NCI-H2196 treated with DMSO at 0.1 percent for 48 hours (cell line): ENCODE measurements around the gene TIA1.
"Not testable (repeated sequence)": the region's sequence is repeated elsewhere in the genome, so short reads cannot be mapped to it uniquely, and the experiment has no call there.

Source experiments
- DNase-seq: peaks from one replicate; lab custom pipeline; 2025; ENCODE audit not compliant: unreplicated experiment; lab: John Stamatoyannopoulos, UW

The TIA1 gene

DNA sequence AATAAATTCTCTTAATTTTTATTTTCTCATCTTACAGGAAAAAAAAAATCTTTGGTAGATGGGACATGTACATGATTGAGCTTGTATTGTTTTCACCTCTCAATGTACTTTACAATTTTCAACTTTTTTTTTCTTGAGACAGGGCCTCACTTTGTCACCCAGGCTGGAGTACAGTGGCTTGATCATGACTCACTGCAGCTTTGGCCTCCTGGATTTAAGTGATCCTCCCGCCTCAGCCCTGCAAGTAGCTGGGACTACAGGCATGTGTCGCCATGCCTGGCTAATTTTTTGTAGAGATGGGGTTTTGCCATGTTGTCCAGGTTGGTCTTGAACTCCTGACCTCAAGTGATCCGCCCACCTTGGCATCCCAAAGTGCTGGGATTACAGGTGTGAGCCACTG lies 25.1 kb downstream of the TIA1 start:
- not testable (repeated sequence) for DNase-seq

DNA sequence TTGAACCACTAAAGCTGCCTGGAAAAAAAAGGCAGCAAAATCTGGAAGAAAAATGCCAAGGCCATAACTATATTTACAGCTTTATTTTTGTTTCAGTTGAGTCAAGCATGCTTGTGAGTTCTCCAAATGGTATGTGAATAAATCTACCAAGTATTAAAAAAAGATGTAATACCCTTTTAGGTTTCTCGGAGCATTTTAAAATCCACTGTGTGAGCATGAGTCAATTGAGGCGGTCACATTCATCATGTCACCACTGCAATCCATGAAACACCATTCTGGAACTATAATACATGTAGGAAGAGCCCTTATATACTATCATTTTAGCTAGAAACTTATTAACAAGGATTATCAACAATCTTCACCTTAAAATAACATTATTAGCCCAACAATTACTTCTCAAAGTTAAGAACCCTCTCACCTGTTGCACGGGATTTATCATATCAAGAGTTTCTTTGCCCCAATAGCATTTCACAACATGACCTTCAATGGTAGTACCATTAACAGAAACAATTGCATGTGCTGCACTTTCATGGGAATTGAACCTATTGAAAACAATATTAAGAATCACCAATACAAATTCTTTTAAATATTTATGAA lies 33.4 kb downstream of the TIA1 start:
- DNase-seq, result no peak

DNA sequence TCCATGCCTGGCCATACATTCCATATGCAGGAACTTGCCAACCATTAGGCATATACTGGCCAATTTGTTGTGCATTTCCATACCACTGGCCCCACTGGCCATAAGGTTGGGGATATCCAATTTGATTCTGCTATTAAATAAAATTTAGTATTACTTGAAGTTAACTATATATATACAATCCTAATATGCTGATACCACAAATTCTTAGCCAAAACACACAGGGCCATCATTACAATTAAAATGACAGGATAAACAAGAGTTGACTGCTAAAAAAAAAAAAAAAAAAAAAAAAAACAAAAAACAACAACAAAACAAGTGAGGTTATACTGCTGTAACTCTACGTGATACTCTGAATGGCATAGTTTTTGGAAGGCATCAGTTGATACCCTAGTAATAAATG lies 34.1 kb downstream of the TIA1 start:
- no peak for DNase-seq

DNA sequence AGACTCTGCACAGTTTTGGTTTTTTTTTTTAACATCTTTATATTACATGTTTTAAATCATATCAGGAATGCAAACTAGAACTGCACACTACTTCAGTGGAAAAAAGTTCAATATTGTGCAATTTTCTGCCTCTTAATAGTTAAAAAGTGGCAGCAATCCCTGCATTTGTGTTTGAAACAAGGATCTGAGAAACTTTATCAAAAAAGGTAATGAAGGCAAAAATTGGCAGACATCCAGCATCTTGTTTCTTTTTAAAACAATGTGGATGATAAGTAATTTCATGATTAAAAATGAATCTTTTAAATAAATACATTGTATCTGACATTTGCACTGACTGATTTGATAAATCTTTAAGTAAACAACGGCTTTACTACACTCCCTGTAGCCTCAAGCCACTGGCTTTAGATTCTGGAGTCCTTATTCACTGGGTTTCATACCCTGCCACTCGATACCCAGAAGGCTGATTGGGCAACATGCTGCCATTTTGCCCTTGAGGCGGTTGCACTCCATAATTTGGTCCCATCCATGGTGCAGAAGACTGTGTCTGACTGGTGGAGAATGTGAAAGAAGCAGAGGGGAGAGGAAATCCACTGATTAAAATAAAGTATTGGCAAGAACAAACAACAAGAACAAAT lies 36.0 kb downstream of the TIA1 start:
- DNase-seq, result no peak

DNA sequence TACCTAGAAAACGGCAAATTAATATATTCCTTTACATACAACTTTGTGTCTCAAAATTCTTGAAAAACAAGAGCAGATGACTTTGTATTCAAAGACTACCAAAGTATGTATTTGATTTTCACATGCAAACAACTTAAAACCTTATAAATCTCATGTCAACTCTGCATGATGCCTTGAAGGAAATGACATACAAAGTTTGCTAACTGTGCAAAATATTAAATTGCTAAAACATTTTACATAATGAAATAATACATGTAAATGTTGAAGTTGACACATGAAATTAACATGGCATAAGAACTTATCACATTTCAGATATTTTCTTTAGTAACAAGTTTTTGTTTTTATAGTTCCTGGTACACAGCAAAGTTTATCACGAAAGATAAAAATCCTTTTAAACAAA lies 36.8 kb downstream of the TIA1 start:
- no peak for DNase-seq

DNA sequence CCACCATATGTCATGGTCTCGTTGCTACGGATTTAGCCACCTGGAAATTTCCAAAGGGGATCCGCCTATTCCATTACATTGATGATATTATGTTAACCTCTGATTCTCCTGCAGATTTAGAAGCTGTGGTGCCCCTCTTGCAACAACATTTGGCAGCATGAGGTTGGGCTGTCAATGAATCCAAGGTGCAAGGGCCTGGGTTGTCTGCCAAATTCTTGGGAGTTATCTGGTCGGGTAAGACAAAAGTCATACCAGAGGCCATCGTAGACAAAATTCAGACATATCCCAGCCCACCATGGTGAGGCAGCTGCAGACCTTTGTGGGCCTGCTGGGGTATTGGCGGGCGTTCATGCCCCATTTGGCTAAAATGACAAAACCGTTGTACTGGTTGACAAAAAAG lies 44.0 kb downstream of the TIA1 start:
- no peak for DNase-seq

DNA sequence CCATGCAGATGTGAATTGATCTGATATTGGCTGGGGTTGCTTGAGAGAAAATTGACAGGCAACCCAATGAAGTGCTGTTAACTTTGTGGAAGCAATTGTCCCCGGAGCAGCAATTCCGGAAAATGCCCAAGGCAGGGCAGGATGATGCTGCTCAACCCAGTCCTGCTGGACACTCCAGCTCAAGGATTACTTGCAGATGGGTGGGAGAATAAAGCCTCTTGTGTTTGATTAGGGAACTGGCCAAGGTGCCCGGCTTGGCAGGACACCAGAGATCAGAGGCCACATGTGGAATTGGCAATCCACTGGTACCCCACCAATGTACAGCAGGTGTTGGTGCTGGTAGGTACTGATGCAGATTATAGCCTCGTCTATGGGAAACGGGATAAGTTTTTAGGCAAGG lies 45.3 kb downstream of the TIA1 start:
- no peak for DNase-seq

DNA sequence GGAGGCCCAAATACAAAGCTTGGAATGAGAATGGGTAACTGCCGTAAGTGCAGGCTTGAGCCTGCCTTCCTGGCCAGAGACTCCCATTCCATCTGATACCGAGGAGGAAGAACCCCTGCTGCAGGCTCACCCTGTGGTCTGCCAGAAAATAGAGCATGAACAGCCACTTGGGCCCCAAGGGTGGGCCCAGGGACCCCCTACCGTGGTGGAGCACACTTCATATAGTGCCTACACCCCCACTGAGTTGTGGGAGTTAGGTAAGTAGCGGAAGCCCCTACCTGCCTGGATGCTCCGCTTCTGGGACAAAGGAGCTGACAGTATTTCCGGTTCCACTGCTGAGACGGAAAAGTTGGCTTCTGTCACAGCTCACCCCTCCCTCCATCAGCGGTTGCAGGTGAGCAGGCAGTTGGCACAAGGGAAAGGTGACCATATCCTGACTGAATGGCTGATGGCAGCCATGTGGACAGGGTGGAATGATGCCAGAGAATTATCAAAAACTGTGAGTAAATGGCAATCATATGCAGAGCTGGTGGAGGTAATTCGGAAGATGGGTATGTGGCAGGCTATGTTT lies 46.1 kb downstream of the TIA1 start:
- DNase-seq, result no peak

DNA sequence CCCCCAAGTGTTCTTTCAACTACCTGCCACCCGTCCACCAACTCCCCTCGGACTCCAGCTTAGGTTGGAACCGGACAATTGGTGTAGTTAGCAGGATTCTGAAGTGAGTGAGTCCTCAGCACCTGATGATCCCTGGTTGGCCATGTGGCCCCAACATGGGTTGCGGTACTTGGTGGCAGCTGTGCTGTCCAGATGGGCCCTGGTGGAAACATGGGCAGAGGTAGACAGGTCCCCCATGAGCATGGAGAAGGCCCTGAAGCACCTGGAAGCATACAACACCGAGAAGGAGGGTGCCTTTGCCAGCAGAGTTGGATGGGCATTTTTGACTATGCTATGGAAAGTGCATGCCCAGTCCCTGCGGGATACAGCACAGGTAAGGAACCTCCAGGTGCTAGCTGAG lies 46.6 kb downstream of the TIA1 start:
- DNase-seq, result no peak

DNA sequence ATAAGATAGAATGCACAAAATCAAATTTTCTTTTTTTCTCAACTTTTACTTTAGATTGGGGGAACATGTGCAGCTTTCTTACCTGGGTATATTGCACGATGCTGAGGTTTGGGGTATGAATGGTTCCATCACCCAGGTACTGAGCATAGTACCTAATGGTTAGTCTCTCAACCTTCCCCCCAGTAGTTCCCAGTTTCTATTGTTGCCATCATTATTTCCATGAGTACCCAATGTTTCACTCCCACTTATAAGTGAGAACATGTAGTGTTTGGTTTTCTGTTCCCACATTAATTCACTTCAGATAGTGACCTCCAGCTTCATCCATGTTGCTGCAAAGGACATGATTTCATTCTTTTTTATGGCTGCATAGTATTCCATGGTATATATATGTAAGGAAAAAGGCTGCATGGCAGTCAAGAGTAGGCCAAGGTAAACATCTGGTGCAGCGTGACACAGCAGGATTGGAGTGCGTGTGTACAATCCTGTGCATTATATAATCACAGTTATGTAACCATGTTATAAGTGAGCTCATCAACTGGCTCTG lies 47.1 kb downstream of the TIA1 start:
- DNase-seq, result no peak

DNA sequence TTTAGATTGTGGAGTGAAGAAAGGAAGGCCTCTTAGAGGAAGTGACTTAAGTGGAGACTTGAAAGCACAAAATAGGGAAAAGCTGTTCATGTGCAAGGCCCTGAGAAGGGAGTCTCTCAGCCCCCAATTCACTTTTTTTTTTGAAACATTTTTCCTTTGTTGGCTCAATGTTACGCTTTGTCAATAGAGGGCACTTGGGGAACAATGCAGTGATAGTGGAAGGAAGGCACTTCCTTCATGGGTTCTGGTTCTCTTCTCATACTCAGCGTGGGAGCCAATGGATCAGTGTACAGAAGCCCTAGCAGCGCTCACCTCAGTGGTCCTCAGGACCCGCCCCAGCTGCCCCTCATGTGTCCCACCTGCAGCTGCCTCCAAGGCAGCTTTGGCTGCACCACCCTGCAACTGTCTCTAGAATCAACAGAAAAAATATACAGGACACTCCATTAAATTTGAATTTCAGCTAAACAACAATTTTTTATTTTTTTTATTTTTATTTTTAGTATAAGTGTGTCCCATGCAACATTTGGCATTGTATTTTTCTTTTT lies 49.0 kb downstream of the TIA1 start:
- no peak for DNase-seq

DNA sequence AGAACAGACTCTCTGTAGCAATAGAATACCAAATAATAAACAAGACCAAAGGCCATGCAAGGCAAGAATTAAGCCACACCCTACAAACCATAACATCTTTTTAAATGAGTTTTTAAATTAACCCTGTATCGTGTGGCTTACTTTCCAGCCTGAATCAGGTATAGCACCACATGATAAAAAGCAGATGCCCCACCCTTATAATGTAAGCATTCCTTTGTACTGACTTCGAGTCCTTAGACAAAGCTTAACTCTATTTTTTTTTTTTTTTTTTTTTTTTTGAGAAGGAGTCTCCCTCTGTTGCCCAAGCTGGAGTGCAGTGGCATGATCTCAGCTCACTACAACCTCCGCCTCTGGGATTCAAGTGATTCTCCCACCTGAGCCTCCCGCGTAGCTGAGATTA lies 55.9 kb downstream of the TIA1 start:
- DNase-seq, result no peak

DNA sequence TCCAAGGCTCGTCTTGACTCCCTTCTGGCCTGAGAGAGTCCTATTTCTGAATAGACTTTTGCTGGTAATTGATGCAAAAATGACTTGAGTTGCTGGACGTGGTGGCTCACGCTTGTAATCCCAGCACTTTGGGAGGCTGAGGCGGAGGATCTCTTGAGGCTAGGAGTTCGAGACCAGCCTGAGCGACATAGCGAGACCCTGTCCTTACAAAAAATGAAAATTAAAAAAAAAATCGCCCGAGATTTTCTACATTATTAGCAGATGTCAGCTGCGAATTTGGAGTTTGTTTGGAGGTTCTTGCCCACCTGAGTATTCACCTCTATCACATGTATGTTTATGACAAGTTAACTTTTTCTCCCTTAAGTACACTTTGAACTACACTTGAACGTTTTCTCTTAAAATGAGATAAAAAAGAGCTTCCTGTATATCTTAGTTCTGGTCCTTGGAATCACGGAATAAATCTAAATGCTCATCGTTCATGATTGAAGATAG lies 57.1 kb downstream of the TIA1 start:
- DNase-seq, result no peak

DNA sequence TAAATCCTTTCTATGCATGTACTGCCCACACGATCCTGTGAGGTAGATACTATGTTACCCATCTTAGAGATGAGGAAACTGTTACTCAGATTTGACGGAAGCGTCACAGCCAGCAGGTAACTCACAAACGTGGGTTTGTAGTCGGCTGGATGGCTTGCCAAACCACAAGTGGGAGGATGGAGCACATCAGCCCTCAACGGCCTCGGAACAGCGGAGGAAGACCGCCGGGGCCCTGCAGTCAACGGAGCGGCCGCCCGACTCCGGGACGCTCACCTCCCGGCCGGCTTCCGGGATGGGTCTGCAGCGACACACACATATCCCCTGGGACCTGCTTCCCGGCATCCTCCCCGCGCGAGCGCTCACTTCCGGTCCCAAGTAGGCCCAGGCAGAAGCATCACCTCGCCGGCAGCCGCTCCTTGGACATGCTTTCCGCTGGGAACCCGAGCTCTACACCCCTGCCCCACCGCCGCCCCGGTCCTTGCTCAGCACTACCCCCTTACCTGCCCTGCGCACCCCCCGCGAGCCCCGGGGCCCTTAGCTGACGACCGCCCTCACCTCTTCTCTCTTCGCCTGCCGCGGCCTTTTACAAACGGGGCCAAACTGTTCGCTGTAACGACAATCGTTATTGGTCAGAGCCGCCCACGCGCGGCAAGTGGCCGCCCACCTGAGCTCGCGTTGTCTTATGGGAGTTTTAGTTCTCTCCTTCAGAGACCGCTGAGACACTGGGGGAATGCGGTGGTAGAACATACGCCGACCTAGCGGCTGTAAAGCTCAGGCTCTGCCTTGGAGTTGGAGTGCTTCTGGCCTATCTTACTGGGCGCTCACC lies 57.8 kb downstream of the TIA1 start, which contains the start of gene C2orf42:
C2orf42 (minus strand) TSS at position 602 of the 826 bp plus-strand sequence. CDS start 9,034 bp downstream, outside the sequence.
- DNase-seq, result peak; percentile 73

DNA sequence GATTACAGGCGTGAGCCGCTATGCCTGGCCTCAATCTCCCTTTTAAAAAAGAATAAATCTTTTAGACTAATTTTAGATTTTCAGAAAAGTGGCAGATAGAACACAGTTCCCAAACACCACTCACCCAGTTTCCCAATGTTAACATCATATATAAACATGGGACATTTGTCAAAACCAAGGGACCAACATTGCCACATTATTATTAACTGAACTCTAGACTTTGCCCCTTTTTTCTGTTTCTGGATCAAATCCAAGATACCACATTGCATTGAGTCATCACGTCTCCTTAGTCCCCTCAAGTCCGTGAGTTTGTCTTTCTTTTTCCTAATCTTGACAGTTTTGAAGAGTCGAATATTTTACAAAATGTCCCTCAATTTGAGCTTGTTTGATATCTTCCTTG lies 60.0 kb downstream of the TIA1 start:
- no peak for DNase-seq

DNA sequence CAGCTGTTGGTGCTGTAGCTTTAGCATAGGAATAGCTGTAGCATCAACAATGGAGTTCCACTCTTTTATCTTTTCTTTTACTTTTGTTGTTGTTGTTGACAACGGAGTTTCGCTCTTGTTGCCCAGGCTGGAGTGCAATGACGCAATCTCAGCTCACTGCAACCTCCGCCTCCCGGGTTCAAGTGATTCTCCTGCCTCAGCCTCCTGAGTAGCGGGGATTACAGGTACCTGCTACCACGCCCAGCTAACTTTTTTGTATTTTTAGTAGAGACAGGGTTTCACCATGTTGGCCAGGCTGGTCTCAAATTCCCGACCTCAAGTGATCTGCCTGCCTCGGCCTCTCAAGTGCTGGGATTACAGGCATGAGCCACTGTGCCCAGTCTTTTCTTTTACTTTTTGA lies 61.3 kb downstream of the TIA1 start:
- DNase-seq, result not testable (repeated sequence)

DNA sequence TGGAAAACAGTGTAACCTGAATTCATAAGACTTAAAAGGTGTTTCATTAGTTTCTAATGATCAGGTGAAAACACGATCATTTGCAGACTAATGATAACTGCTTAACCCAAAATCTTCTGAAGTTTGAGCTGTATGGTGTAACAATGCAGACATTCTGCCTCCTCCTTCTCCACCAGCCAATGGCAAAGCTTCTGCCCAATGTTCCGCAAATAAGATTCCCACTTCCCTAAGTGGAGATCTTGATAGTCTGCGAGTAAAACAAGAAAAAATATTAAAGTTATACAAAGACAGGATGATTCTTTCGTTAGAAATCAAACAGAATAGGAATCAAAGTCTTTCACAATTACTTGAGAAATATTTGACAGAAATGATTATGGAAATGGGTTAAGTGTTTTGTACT lies 65.7 kb downstream of the TIA1 start:
- DNase-seq, result no peak

DNA sequence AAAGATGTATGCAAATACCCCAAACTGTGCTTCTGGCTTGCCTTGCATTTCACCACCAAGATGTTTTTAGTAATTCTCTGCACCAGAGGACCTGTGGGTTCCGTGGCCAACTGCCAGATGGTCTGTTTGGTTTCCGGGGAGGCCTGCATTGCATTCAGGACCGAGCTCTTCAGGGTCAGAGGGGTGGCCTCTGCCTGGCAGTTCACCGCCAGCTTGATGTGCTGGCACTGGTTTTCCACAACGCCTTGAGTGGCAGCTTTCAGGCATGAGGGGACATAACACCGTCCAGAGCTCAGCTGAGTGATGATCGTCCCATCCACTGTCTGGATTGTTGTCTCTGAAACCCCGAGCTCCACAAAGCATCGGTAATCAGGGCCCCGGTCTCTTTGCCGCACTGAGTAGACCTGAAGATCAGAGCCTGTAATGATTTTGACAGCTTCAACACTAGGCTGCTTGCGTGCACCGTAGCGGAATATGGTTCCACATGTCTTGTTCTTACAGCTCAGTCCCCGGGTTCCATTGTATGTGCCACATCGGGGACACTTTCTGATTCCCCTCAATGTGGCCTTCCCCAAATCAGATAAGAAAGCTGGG lies 67.0 kb downstream of the TIA1 start:
- no peak for DNase-seq

DNA sequence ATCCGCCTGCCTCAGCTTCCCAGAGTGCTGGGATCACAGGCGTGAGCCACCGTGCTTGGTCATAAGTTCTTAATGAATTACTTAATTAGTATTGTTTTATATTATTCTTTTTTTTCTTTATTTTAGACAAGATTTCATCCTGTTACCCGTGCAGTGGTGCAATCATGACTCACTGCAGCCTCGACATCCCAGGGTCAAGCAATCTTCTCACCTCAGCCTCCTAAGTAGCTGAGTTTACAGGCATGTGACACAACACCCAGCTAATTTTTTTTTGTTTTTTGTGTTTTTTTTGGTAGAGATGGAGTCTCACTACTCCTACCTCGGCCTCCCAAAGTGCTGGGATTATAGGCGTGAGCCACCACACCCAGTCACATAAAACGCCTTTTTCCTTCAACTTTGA lies 74.9 kb downstream of the TIA1 start:
- DNase-seq, result no peak

DNA sequence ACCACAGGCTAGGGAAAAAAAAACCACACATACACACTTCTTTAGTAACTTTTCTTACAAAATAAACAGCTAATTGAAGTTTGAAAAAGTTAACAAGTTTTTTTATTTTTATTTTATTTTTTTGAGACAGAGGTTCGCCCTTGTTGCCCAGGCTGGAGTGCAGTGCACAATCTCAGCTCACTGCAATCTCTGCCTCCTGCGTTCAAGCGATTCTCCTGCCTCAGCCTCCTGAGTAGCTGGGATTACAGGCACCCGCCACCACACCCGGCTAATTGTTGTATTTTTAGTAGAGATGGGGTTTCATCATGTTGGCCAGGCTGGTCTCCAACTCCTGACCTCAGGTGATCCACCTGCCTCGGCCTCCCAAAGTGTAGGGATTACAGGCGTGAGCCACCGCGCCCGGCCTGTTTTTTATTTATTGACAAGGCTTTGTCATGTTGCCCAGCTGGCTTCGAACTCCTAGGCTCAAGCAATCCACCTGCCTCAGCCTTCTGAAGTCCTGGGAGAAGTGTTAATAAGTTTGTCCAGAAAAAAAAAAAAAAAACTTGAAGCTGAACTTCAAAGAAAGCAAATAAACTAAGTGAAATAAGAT lies 78.7 kb downstream of the TIA1 start:
- DNase-seq, result not testable (repeated sequence)
